ENCODE data around the gene B4GAT1. TPM values are rescaled to one million over a fixed set of nuclear protein-coding genes. Genes with fewer than 3 reads are reported as not detected.

The B4GAT1 gene
- total RNA-seq, result 13.4 and 23.8 TPM in 2 replicates

DNA sequence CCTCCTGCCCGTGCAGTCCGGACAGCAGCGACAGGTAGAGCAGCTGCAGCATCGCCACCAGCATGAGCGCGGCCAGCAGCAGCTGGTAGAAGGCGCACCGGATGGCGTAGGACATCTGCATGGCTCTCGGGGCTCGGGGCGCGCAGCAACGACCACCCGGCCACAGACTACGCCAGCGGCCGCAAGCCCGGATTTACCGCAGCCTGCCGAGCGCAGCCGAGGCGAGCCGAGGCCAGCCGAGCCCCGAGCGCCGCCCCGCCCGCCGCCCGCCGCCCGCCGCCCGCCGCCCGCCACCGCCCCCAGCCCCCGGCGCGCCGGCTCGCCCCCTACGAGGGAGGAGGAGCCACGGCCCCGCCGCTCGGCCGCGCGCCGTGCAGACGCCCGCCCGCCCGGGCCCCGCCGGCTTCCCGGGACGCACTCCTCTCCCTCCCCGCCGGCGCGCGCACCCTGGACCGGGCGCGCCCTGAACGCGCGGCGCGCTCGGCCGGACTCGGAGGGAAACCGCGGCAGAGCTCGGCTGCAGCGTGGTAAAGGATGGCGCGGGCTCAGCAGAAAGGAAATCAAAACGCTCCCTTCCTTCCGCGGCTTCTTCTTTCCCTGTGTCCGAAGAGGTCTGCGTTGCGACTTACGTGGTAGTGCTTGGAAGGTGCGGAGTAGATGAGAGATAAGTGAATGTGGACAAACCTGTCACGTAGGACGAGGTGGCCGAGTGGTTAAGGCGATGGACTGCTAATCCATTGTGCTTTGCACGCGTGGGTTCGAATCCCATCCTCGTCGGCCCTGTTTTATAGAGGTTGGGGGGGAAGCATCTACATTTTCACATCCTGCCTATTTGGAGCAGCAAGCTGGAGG, at the start of gene B4GAT1:
Gene B4GAT1 (minus strand): TSS at position 205 of the 852 bp plus-strand sequence. CDS start 84 bp downstream, at position 121.

DNA sequence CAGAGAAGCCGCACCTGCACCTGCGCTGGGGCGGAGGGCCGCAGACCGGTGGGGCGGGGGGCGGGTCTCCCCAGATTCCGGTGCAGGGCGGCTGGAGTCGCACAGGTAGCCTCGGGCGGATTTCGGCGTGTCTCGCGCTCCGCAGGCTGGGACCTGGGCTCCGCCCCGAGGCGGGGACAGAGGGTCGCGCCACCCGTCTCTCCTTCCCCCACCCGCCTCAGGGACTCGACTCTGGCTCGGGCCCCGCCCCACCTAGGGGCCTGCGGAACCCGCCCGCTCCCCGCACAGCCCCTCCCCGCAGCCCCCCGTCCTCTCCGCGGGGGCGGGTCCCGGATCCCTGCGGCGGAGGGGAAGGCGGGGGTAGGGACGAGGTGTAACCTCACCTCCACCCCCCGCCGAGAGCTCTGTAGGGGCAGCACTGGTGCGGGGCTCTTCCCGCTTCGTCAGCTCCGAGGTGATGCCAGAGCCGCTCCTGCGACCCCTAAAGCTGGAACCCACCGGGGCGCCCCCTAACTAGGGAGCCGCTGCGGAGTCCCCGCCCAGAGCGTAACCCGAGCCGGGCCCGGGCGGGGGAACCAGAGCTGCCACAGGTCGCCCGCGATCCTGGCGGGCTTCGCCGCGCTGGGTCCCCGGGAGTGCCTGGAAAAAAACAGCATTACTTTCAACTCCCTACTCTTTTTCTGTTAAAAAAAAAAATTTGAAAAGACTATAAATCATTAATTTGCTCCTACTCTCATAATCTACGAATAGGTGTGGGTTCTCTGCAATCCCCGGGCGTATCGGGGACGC, 24.4 kb upstream of the B4GAT1 start, which contains the start of gene SLC29A2:
Gene SLC29A2 (minus strand): TSS at position 134 of the 789 bp plus-strand sequence. CDS start 169 bp downstream, outside the sequence.

DNA sequence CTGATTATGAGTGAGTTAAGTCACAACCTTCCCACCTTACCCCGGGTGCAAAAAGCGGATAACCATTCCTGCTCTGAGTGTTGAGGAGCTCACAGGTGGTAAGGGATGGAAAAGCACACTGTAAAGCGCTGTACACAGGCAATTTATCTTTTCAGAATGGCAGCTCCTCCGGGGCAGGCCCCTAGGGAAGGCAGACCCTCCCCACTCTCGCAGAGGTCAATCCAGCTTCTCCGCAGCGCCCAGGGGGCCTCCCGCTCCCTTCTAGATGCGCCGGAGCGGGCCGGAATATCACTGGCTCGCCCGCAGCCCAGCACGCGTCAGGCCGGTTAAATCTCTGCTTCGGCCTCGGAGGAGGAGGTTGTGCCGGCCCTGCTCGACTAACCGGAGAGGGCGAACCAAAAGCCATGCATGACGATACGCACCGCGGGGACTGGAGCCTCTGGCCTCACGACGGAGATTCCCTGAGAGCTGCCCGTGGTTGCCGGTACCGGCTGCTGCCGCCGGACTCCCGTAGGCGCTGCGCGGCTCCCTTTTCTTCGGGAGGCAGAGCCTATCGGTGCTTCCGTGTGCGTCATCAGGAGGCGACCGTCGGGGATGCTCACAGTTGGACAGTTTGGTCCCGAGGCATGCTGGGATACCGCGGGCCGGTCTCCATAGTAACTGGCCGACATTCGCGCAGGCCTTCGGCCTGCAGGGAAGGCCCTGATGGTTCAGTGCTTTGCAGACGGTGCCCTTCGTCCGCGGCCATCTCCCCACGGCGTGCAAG, 2.7 kb downstream of the B4GAT1 start, which contains the start of gene BRMS1:
Gene BRMS1 (minus strand): TSS at position 555 of the 766 bp plus-strand sequence. CDS start 2,870 bp downstream, outside the sequence.

DNA sequence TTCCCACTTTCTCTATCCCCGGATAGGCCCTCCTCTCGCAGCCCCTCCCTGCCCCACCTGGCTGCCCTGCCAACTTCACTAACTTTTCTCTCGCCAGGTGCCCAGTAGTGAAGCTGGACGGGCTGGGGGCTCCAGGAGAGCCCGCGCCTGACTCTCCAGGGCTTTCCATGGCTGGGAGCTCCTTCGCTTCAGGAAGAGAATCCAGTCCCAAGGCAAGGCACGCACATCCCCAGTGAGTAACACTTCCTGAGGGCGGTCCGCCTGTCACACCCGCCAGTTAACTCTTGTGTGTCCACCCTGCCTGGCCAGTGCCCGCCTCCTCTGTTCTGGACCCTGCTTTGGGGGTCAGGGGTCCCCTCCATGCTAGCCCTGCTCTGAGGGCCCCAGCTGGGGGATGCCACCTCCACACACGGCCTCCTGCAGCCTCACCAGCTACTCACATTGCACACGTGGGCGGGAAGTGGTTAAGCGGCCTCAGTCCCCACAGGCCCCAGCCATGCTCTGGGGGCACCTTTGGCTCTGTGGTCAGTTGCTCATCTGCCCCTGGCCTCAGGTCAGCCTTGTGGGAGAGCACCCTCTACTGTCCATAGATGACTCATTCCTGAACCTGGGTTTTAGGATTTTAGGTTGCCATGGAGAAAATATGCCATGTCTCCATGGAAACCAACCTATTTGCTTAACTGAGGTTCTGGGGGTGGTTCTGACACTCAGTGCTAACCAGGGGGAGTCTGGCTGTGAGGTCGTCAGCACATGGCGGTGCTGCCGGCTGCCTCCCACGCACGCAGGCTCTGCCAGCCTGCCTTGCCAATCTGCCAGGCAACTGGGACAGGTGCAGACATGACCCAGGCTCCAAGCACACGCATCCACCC, 11.0 kb downstream of the B4GAT1 start, which contains the start of gene RIN1:
Gene RIN1 (minus strand): TSS at position 201 of the 869 bp plus-strand sequence. CDS start 32 bp downstream, at position 169.

DNA sequence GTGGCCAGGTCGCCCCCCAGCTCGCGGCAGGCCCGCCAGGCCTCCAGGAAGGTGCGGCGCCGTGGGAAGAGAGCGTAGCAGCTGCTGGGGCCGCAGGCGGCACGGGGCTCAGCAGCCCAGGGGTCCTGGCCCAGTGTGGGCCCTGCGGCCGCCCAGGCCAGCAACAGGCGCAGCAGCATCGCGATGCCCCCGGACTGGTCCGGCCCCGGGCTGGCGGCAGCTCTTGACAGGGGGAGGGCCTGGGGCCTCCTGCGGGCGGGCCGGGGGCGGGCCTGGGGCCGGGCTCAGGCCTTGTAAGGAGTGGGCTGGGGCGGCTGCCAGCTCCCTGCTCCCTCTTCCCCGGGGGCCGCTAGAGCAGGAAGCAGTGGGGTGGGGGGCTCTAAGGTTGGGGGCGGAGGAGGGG, 30.6 kb downstream of the B4GAT1 start, which contains the start of gene CD248:
Gene CD248 (minus strand): TSS at position 196 of the 403 bp plus-strand sequence. CDS start 17 bp downstream, at position 179.

Other genes with a start within 250 kb of the B4GAT1 start
- 11.2 and 25.1 TPM in 2 replicates for gene KLC2, start 89.9 kb downstream of the B4GAT1 start, total RNA-seq
- gene RAB1B, start 79.0 kb downstream of the B4GAT1 start, total RNA-seq, result 75.1 and 116 TPM in 2 replicates
- gene CNIH2, start 69.5 kb downstream of the B4GAT1 start, total RNA-seq, result not detected in 2 replicates
- gene YIF1A, start 58.5 kb downstream of the B4GAT1 start, total RNA-seq, result 106 and 124 TPM in 2 replicates
- gene TMEM151A, start 55.7 kb downstream of the B4GAT1 start, total RNA-seq, result under 0.01 TPM in 1 of 2 replicates, not detected in the other
- gene CD248, start 30.6 kb downstream of the B4GAT1 start, total RNA-seq, result 0.25 and 1.3 TPM in 2 replicates
- 2.9 and 4.0 TPM in 2 replicates for gene RIN1, start 11.2 kb downstream of the B4GAT1 start, total RNA-seq
- gene BRMS1, start 2.5 kb downstream of the B4GAT1 start, total RNA-seq, result 57.6 and 64.3 TPM in 2 replicates
- gene SLC29A2, start 24.1 kb upstream of the B4GAT1 start, total RNA-seq, result 0.16 and 1.3 TPM in 2 replicates
- not detected in 2 replicates for gene NPAS4, start 73.4 kb upstream of the B4GAT1 start, total RNA-seq
- 34.9 and 46.1 TPM in 2 replicates for gene MRPL11, start 91.2 kb upstream of the B4GAT1 start, total RNA-seq
- gene PELI3, start 119.3 kb upstream of the B4GAT1 start, total RNA-seq, result 2.4 and 5.7 TPM in 2 replicates
- 52.9 and 65.8 TPM in 2 replicates for gene DPP3, start 132.8 kb upstream of the B4GAT1 start, total RNA-seq
- gene BBS1, start 163.0 kb upstream of the B4GAT1 start, total RNA-seq, result 12.5 and 26.4 TPM in 2 replicates
- 8.9 and 17.6 TPM in 2 replicates for gene ZDHHC24, start 198.4 kb upstream of the B4GAT1 start, total RNA-seq
- under 0.01 and 0.06 TPM in 2 replicates for gene ACTN3, start 199.3 kb upstream of the B4GAT1 start, total RNA-seq
- gene CTSF, start 221.0 kb upstream of the B4GAT1 start, total RNA-seq, result 16.7 and 31.8 TPM in 2 replicates
- gene CCDC87, start 245.4 kb upstream of the B4GAT1 start, total RNA-seq, result under 0.01 and 0.13 TPM in 2 replicates
- 28.1 and 29.3 TPM in 2 replicates for gene CCS, start 245.6 kb upstream of the B4GAT1 start, total RNA-seq

All from bladder microvascular endothelial cell (primary cell).